Left kidney (tissue), 2 donors: ENCODE data around the gene SCAPER. TPM values are rescaled to one million over a fixed set of nuclear protein-coding genes. Genes with fewer than 3 reads are reported as not detected.

Experiments used
- DNase-seq: peaks from one replicate; pipeline ENCODE4 v3.0.0-alpha.2; 2013
- polyA plus RNA-seq: library from polyadenylated mRNA; unstranded; fragments of 120-200 nt; gene quantifications from one replicate; pipeline ENCODE4 v1.2.1, GENCODE V29; 2013; ENCODE audit not compliant: insufficient read length

Gene SCAPER
- polyA plus RNA-seq, 1 donor = 21.9 TPM

GRCh38 chr15:76339305-76340197 is 565.6 kb downstream of the SCAPER start:
- peak; percentile 27 for DNase-seq

- DNase-seq = peak; percentile 7
Measured at GRCh38 chr15:76338486-76339304, 566.4 kb downstream of the SCAPER start.

GRCh38 chr15:76337696-76338485 is 567.2 kb downstream of the SCAPER start:
- peak; percentile 18 for DNase-seq

- peak; percentile 42 for DNase-seq
Measured at GRCh38 chr15:76337059-76337695, 568.0 kb downstream of the SCAPER start.

GRCh38 chr15:76336254-76337058 is 568.7 kb downstream of the SCAPER start, which contains the start of gene ISL2:
ISL2 (plus strand) TSS chr15:76336773; CDS start chr15:76336884, 111 bp downstream.
- DNase-seq = peak; percentile 24

- DNase-seq = peak; percentile 28
Measured at GRCh38 chr15:76335307-76336253, 569.6 kb downstream of the SCAPER start.

- DNase-seq = no peak
Measured at GRCh38 chr15:76334438-76335306, 570.5 kb downstream of the SCAPER start.

GRCh38 chr15:76333720-76334437 is 571.3 kb downstream of the SCAPER start:
- DNase-seq = no peak

- no peak for DNase-seq
Measured at GRCh38 chr15:76333309-76333708, 571.8 kb downstream of the SCAPER start.

- no peak for DNase-seq
Measured at GRCh38 chr15:76332796-76333195, 572.3 kb downstream of the SCAPER start.

GRCh38 chr15:76330080-76330680 is 575.0 kb downstream of the SCAPER start:
- peak; percentile 43 for DNase-seq

- no peak for DNase-seq
Measured at GRCh38 chr15:76328958-76329357, 576.2 kb downstream of the SCAPER start.

GRCh38 chr15:76328106-76328696 is 576.9 kb downstream of the SCAPER start:
- DNase-seq = no peak

- DNase-seq = no peak
Measured at GRCh38 chr15:76327191-76328105, 577.7 kb downstream of the SCAPER start.

- DNase-seq = no peak
Measured at GRCh38 chr15:76325704-76326103, 579.4 kb downstream of the SCAPER start.

GRCh38 chr15:76324066-76324465 is 581.1 kb downstream of the SCAPER start:
- DNase-seq = no peak
